Measurements from ENCODE around the gene RBM33.
"Not testable (repeated sequence)": the region's sequence is repeated elsewhere in the genome, so short reads cannot be mapped to it uniquely, and the experiment has no call there.

RBM33 gene, protein sequence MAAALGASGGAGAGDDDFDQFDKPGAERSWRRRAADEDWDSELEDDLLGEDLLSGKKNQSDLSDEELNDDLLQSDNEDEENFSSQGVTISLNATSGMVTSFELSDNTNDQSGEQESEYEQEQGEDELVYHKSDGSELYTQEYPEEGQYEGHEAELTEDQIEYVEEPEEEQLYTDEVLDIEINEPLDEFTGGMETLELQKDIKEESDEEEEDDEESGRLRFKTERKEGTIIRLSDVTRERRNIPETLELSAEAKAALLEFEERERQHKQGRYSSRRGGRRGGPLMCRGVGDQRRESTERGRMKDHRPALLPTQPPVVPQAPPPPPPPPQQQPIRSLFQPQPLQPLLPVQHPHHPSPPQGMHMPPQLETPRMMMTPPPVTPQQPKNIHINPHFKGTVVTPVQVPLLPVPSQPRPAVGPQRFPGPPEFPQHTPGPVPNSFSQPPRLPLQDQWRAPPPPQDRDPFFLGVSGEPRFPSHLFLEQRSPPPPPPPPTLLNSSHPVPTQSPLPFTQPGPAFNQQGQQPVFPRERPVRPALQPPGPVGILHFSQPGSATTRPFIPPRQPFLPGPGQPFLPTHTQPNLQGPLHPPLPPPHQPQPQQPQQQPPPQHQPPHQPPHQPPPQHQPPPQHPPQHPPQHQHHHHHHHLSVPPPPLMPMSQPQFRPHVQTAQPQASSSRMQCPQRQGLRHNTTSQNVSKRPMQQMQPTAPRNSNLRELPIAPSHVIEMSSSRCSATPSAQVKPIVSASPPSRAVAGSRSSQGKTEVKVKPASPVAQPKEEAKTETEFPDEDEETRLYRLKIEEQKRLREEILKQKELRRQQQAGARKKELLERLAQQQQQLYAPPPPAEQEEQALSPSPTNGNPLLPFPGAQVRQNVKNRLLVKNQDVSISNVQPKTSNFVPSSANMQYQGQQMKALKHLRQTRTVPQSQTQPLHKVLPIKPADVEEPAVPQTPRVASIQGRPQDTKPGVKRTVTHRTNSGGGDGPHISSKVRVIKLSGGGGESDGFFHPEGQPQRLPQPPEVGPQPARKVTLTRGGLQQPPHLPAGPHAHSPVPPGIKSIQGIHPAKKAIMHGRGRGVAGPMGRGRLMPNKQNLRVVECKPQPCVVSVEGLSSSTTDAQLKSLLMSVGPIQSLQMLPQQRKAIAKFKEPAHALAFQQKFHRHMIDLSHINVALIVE

GRCh38 chr7:155644178-155644970 lies at the start of gene RBM33:
Gene RBM33, plus strand, starts transcription at chr7:155644661. Its CDS starts 216 bp downstream, at chr7:155644877.
- peak; percentile 98 for DNase-seq

GRCh38 chr7:155594961-155595366 lies 49.5 kb upstream of the RBM33 start:
- no peak for DNase-seq

DNA sequence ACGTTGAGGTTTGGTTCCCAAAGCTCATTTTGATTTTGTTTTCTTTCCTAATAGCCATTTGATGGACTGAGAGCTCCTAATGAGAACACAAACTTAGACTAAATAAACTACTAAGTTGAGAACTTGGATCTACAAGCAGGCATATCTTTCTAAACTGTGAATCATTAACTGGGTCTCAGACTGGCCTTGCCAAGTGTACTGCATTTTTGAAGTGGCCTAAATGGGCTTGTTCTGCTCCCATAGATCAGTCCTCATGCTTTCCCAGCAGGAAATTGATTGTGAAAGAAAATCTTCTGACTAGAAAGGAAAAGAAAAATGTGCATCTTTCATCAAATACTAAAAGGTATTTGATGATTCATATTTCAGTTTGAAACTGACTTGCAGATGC lies 46.7 kb upstream of the RBM33 start:
- DNase-seq, result no peak

- DNase-seq, result peak; percentile 86
Observed at GRCh38 chr7:155598810-155599210, 45.7 kb upstream of the RBM33 start.

DNA sequence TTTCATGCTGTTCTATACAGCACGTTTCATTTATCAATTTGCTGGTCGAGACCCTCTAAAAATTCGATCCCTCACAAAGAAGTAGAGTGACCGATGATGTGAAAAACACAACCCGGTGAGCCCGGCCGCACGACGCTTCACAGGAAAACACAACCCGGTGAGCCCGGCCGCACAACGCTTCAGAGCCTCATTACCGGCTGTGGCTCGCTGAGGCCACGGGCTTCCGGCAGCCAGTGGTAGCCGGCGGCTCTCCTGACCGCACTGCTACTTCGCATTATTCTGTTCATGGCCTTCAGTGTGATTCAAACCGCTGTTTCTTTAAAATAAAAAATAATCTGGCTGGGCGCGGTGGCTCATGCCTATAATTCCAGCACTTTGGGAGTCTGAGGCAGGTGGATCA lies 42.3 kb upstream of the RBM33 start:
- no peak for DNase-seq

DNA sequence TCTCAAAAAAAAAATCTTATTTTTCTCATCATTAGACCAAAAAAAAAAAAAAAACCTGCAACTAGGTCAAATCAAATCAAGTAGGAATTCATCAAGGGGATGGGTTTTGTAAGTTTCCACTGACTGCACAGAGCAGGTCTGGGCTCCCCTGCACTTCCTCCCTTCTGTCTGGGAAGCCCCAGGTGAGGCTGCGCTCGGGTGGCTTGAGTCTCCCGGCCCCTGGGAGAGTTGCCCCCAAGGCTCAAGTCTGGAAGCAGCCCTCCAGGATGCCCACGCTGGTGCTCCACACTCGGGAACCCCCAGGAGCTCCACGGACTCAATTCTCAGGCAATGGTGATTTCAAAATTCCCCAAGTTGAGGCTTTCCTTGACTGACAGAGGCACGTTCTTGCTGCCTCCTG lies 41.7 kb upstream of the RBM33 start:
- DNase-seq, result no peak

- no peak for DNase-seq
Observed at GRCh38 chr7:155603205-155603857, 41.1 kb upstream of the RBM33 start.

- DNase-seq, result no peak
Observed at GRCh38 chr7:155603858-155604503, 40.5 kb upstream of the RBM33 start.

- no peak for DNase-seq
Observed at GRCh38 chr7:155604504-155604997, 39.9 kb upstream of the RBM33 start.

GRCh38 chr7:155609185-155609584 lies 35.3 kb upstream of the RBM33 start:
- DNase-seq, result no peak

GRCh38 chr7:155610633-155611193 lies 33.7 kb upstream of the RBM33 start:
- DNase-seq, result no peak

GRCh38 chr7:155611808-155612447 lies 32.5 kb upstream of the RBM33 start:
- no peak for DNase-seq

- DNase-seq, result no peak
Observed at GRCh38 chr7:155612658-155613057, 31.8 kb upstream of the RBM33 start.

GRCh38 chr7:155615085-155615484 lies 29.4 kb upstream of the RBM33 start:
- DNase-seq, result not testable (repeated sequence)

- DNase-seq, result no peak
Observed at GRCh38 chr7:155618708-155619633, 25.5 kb upstream of the RBM33 start.

- DNase-seq, result no peak
Observed at GRCh38 chr7:155619634-155620271, 24.7 kb upstream of the RBM33 start.

- no peak for DNase-seq
Observed at GRCh38 chr7:155620497-155620896, 24.0 kb upstream of the RBM33 start.

GRCh38 chr7:155621418-155621980 lies 23.0 kb upstream of the RBM33 start:
- DNase-seq, result no peak

All from retina (tissue), 1 donor.